Omental fat pad (tissue), 4 donors: ENCODE results near the gene BCL2L11. TPM values are rescaled to one million over a fixed set of nuclear protein-coding genes. Genes with fewer than 3 reads are reported as not detected.

Experiments
- ATAC-seq: fragments of 150-250 bp; one replicate; pipeline ENCODE4 v1.9.1; 2016; ENCODE audit warnings: mild to moderate bottlenecking, moderate library complexity; ENCODE audit not compliant: low FRiP score
- DNase-seq: peaks from one replicate; pipeline ENCODE4 v3.0.0-alpha.2; 2019; ENCODE audit warnings: low spot score
- CTCF ChIP-seq, 3 donors: fragments of 450-650 bp; IDR thresholded peaks; one replicate each; pipeline ENCODE4 v1.5.1; 2016 to 2017; ENCODE audit warnings: antibody characterized with exemption in 3 of 3, mild to moderate bottlenecking in 3 of 3, moderate library complexity in 2 of 3
- total RNA-seq, 4 donors: library from RNA; depleted of rRNA; stranded (reverse); fragments of >200 nt; gene quantifications; one replicate each; pipeline ENCODE4 v1.1.0, GENCODE V29; 2016

The BCL2L11 gene
- total RNA-seq, 4 donors from 2014 or later: 16.1 to 20.2 (median 17.9) TPM

GRCh38 chr2:111123751-111124150 is 3.0 kb downstream of the BCL2L11 start:
- DNase-seq (no peak), ATAC-seq (no peak)
- no peak for TF ChIP-seq CTCF (IDR thresholded peaks at IDR 0.05)

GRCh38 chr2:111126581-111126980 is 5.9 kb downstream of the BCL2L11 start:
- no peak for DNase-seq
- no peak for ATAC-seq
- TF ChIP-seq CTCF (IDR thresholded peaks at IDR 0.05): no peak

GRCh38 chr2:111127351-111127750 is 6.6 kb downstream of the BCL2L11 start:
- no peak for TF ChIP-seq CTCF (IDR thresholded peaks at IDR 0.05)
- DNase-seq (no peak), ATAC-seq (no peak)

- ATAC-seq (no peak), DNase-seq (no peak)
- TF ChIP-seq CTCF (IDR thresholded peaks at IDR 0.05): no peak
These were observed 7.4 kb downstream of the BCL2L11 start for GRCh38 chr2:111128096-111128495.

GRCh38 chr2:111133603-111134002 is 12.9 kb downstream of the BCL2L11 start:
- TF ChIP-seq CTCF (IDR thresholded peaks at IDR 0.05): no peak
- DNase-seq: no peak
- ATAC-seq: no peak

- ATAC-seq: no peak
- TF ChIP-seq CTCF (IDR thresholded peaks at IDR 0.05): no peak
These were observed 13.3 kb downstream of the BCL2L11 start for GRCh38 chr2:111134055-111134454.

GRCh38 chr2:111135237-111135909 is 14.7 kb downstream of the BCL2L11 start:
- DNase-seq (no peak), ATAC-seq (no peak)
- no peak for TF ChIP-seq CTCF (IDR thresholded peaks at IDR 0.05)

More at GRCh38 chr2:111134055-111134454, 13.3 kb downstream of the BCL2L11 start:
- DNase-seq: no peak
